GM23338 (cell line): Measurements from ENCODE around the gene ELOVL6. TPM values are rescaled to one million over a fixed set of nuclear protein-coding genes. Genes with fewer than 3 reads are reported as not detected.
A peak's percentile ranks its signal among the peaks of the same experiment; 100 is the strongest.

Experiments
- ATAC-seq: fragments of 200-7000 bp; cut with Tn5 transposase; 3 replicates; pipeline ENCODE4 v1.9.1; 2020
- DNase-seq: peaks from one replicate; pipeline ENCODE4 v3.0.0-alpha.2; 2015; ENCODE audit warnings: low spot score
- H2AFZ ChIP-seq: fragments of 200-600 bp; sonication (generic); 2 replicates; pipeline ENCODE4 v1.8.0; 2016; ENCODE audit warnings: antibody characterized with exemption, mild to moderate bottlenecking, moderate library complexity
- H3F3A ChIP-seq: fragments of 200-600 bp; sonication (generic); replicated peaks from 2 replicates; pipeline ENCODE4 v1.8.0; 2017; ENCODE audit warnings: antibody characterized with exemption, mixed run types, low read depth
- H3K27ac ChIP-seq: fragments of 200-600 bp; sonication (generic); 2 replicates; pipeline ENCODE4 v1.6.1; 2016; ENCODE audit warnings: low read depth
- H3K27me3 ChIP-seq: fragments of 200-600 bp; sonication (generic); 2 replicates; pipeline ENCODE4 v1.8.0; 2016; ENCODE audit warnings: mild to moderate bottlenecking, mixed run types, moderate library complexity; ENCODE audit not compliant: insufficient read depth
- H3K36me3 ChIP-seq: fragments of 200-600 bp; sonication (generic); 2 replicates; pipeline ENCODE4 v1.8.0; 2016; ENCODE audit warnings: mild to moderate bottlenecking; ENCODE audit not compliant: insufficient read depth
- H3K4me1 ChIP-seq: fragments of 200-600 bp; sonication (generic); 2 replicates; pipeline ENCODE4 v1.8.0; 2016; ENCODE audit warnings: mild to moderate bottlenecking, moderate library complexity; ENCODE audit not compliant: insufficient read depth
- H3K4me2 ChIP-seq: fragments of 200-600 bp; sonication (generic); 2 replicates; pipeline ENCODE4 v1.7.1; 2017; ENCODE audit warnings: mixed run types
- H3K4me3 ChIP-seq: fragments of 200-600 bp; sonication (generic); 2 replicates; pipeline ENCODE4 v1.6.1; 2016; ENCODE audit warnings: mixed run types
- H3K79me2 ChIP-seq: fragments of 200-600 bp; sonication (generic); replicated peaks from 2 replicates; pipeline ENCODE4 v1.8.0; 2017; ENCODE audit warnings: mild to moderate bottlenecking; ENCODE audit not compliant: insufficient read depth
- H3K9me2 ChIP-seq: fragments of 200-600 bp; sonication (generic); 2 replicates; pipeline ENCODE4 v1.8.0; 2017; ENCODE audit not compliant: insufficient read depth
- H4K20me1 ChIP-seq: fragments of 200-600 bp; sonication (generic); replicated peaks from 2 replicates; pipeline ENCODE4 v1.8.0; 2017; ENCODE audit warnings: mild to moderate bottlenecking; ENCODE audit not compliant: insufficient read depth
- H3K27ac Mint-ChIP-seq: 2 replicates; pipeline ENCODE4 v1.8.0; 2020; ENCODE audit warnings: inconsistent platforms, mild to moderate bottlenecking, moderate library complexity, mixed read lengths
- H3K27me3 Mint-ChIP-seq: 3 replicates; pipeline ENCODE4 v1.8.0; 2022; ENCODE audit warnings: low read depth, mild to moderate bottlenecking, moderate library complexity, mixed read lengths, inconsistent platforms; ENCODE audit not compliant: insufficient read depth, poor library complexity
- H3K36me3 Mint-ChIP-seq: 3 replicates; pipeline ENCODE4 v1.8.0; 2021; ENCODE audit warnings: low read depth, mild to moderate bottlenecking, inconsistent platforms, moderate library complexity, mixed read lengths
- H3K4me1 Mint-ChIP-seq: 3 replicates; pipeline ENCODE4 v1.8.0; 2020; ENCODE audit warnings: mild to moderate bottlenecking, inconsistent platforms, mixed read lengths
- H3K4me3 Mint-ChIP-seq: 3 replicates; pipeline ENCODE4 v1.8.0; 2021; ENCODE audit warnings: moderate library complexity, mild to moderate bottlenecking, inconsistent platforms, mixed read lengths
- H3K9me3 Mint-ChIP-seq: 3 replicates; pipeline ENCODE4 v1.8.0; 2020; ENCODE audit warnings: moderate library complexity, mild to moderate bottlenecking, inconsistent platforms, mixed read lengths
- CREB1 ChIP-seq: fragments of 250-450 bp; sonication (Bioruptor Pico); IDR thresholded peaks from 2 replicates; pipeline ENCODE4 v1.5.0; 2020; ENCODE audit warnings: low read depth, mild to moderate bottlenecking, moderate library complexity
- EZH2phosphoT487 ChIP-seq: fragments of 200-600 bp; sonication (generic); IDR thresholded peaks from one replicate; pipeline ENCODE4 v1.8.1; 2018; ENCODE audit warnings: antibody characterized with exemption; ENCODE audit not compliant: unreplicated experiment
- JUNB ChIP-seq: IDR thresholded peaks from one replicate; pipeline ENCODE4 v1.6.1; 2016; ENCODE audit warnings: antibody characterized with exemption; ENCODE audit not compliant: unreplicated experiment
- NANOG ChIP-seq: IDR thresholded peaks from 2 replicates; pipeline ENCODE4 v1.6.1; 2016; ENCODE audit warnings: antibody characterized with exemption, borderline replicate concordance
- POLR2AphosphoS5 ChIP-seq: IDR thresholded peaks from 2 replicates; pipeline ENCODE4 v1.6.1; 2016; ENCODE audit warnings: antibody characterized with exemption, low read depth
- ZNF114 ChIP-seq: fragments of 250-450 bp; sonication (Bioruptor Pico); IDR thresholded peaks from 2 replicates; pipeline ENCODE4 v1.5.0; 2020; ENCODE audit warnings: mild to moderate bottlenecking, moderate library complexity
- ZNF331 ChIP-seq: fragments of 250-450 bp; sonication (Bioruptor Pico); IDR thresholded peaks from 2 replicates; pipeline ENCODE4 v1.5.0; 2020; ENCODE audit warnings: low read depth, mild to moderate bottlenecking, moderate library complexity
- polyA plus RNA-seq: library from polyadenylated mRNA; unstranded; fragments of >200 nt; fragmentation: Nextera tagmentation; extraction: Ambion mirVana; gene quantifications from 2 replicates; pipeline ENCODE4 v1.2.1, GENCODE V29; 2016
- total RNA-seq: library from RNA; depleted of rRNA; stranded (reverse); fragments of >200 nt; shearing (Covaris generic); gene quantifications from 2 replicates; pipeline ENCODE4 v1.2.3, GENCODE V29; 2014
- TF ChIP-seq, protein P1 (sequence below), 2 experiments: fragments of 200-600 bp in 1 of 2; sonication (generic) in 1 of 2; conservative IDR thresholded peaks; 2 replicates each; pipeline versions ENCODE4 v1.5.1 to v1.6.1; 2016 to 2017; ENCODE audit warnings: antibody characterized with exemption in 2 of 2, low read depth in 2 of 2, mild to moderate bottlenecking in 2 of 2, moderate library complexity in 1 of 2
- TF ChIP-seq, protein P2 (sequence below): IDR thresholded peaks from 2 replicates; pipeline ENCODE4 v1.6.1; 2016; ENCODE audit warnings: antibody characterized with exemption
- TF ChIP-seq, protein P3 (sequence below): IDR thresholded peaks from one replicate; pipeline ENCODE4 v1.6.1; 2018; ENCODE audit warnings: antibody characterized with exemption; ENCODE audit not compliant: unreplicated experiment
- TF ChIP-seq, protein P4 (sequence below): fragments of 250-450 bp; sonication (Bioruptor Pico); IDR thresholded peaks from 2 replicates; pipeline ENCODE4 v1.5.0; 2020; ENCODE audit warnings: mild to moderate bottlenecking, moderate library complexity

ELOVL6 gene
- total and polyA plus RNA-seq, 2 experiments from 2014 or later, result 82.7 to 89.5 TPM

DNA sequence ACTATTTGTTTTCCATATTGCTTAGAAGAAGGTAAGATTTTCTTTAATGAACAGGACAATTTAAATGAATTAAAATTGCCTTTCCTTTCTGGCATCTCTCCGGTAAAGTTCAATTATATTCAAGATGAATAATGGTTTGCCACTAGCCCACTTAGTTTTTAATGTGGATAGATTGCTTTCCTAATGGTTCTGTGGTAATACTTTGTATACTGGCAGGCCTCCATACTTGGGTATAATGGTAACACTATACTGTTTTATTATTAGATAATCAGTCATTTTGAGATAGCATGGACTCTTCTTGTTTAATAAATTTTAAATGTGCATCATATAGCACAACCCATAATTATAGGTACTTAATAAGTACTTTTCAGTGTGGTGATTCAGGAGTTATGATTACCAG is 89.5 kb downstream of the ELOVL6 start (continued):
- TF ChIP-seq, protein P1, sequence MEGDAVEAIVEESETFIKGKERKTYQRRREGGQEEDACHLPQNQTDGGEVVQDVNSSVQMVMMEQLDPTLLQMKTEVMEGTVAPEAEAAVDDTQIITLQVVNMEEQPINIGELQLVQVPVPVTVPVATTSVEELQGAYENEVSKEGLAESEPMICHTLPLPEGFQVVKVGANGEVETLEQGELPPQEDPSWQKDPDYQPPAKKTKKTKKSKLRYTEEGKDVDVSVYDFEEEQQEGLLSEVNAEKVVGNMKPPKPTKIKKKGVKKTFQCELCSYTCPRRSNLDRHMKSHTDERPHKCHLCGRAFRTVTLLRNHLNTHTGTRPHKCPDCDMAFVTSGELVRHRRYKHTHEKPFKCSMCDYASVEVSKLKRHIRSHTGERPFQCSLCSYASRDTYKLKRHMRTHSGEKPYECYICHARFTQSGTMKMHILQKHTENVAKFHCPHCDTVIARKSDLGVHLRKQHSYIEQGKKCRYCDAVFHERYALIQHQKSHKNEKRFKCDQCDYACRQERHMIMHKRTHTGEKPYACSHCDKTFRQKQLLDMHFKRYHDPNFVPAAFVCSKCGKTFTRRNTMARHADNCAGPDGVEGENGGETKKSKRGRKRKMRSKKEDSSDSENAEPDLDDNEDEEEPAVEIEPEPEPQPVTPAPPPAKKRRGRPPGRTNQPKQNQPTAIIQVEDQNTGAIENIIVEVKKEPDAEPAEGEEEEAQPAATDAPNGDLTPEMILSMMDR (conservative IDR thresholded peaks at IDR 0.05; ENCODE audit: low read depth in 2 of 2), result no peak
- TF ChIP-seq, protein P2, sequence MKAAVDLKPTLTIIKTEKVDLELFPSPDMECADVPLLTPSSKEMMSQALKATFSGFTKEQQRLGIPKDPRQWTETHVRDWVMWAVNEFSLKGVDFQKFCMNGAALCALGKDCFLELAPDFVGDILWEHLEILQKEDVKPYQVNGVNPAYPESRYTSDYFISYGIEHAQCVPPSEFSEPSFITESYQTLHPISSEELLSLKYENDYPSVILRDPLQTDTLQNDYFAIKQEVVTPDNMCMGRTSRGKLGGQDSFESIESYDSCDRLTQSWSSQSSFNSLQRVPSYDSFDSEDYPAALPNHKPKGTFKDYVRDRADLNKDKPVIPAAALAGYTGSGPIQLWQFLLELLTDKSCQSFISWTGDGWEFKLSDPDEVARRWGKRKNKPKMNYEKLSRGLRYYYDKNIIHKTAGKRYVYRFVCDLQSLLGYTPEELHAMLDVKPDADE, result no peak
- TF ChIP-seq ZNF331 (CRISPR knock-in tag), result no peak
- no peak for TF ChIP-seq NANOG
- no peak for TF ChIP-seq POLR2AphosphoS5

DNA sequence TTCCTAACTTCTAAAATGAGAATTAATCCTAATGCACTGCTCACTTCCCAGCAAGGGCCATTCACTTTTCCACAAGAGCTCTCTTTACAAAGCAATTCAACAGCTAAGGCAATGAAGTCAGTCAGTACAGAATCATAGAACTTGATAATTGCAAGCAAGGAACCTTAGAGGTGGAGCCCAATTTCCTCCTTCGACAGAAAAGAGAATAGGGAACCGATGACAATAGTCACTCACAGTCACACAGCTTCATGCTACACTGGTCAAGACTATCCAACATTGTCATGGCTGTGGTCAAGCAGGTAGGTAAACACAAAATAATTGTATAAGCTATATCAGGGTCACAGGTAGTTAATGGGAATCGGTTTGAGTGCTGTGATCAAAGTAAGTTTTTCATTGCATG is 90.0 kb downstream of the ELOVL6 start:
- no peaks in the 10 kb centered on the region for H3K9me3 Mint-ChIP-seq
- H3K27ac ChIP-seq, result peak overlapping the region; percentile 57
- H3K9me2 ChIP-seq, result no peaks in the 10 kb centered on the region
- no peak overlapping the region for H2AFZ ChIP-seq
- H3K27me3 Mint-ChIP-seq, result peaks cover 4% of the 10 kb centered on the region
- peaks cover 47% of the 10 kb centered on the region for H3K4me1 ChIP-seq
- H3K27me3 ChIP-seq, result no peaks in the 10 kb centered on the region
- peaks cover 22% of the 10 kb centered on the region; the same call in 2 of the 3 replicates for H3K36me3 Mint-ChIP-seq
- no peak overlapping the region for H3K4me3 ChIP-seq
- H3K4me1 Mint-ChIP-seq, result peaks cover 66% of the 10 kb centered on the region
- no peak overlapping the region for H3K4me2 ChIP-seq
- H3K27ac Mint-ChIP-seq, result peak overlapping the region; percentile 73
- ATAC-seq (no peak), DNase-seq (no peak)
- no peaks in the 10 kb centered on the region for H3F3A ChIP-seq
- peaks cover 6% of the 10 kb centered on the region for H4K20me1 ChIP-seq
- H3K36me3 ChIP-seq, result no peaks in the 10 kb centered on the region
- H3K79me2 ChIP-seq, result peaks cover 67% of the 10 kb centered on the region
- no peak overlapping the region for H3K4me3 Mint-ChIP-seq
- TF ChIP-seq ZNF331 (CRISPR knock-in tag), result no peak
- no peak for TF ChIP-seq CREB1 (CRISPR knock-in tag)
- TF ChIP-seq, protein P2, result no peak
- no peak for TF ChIP-seq NANOG
- TF ChIP-seq EZH2phosphoT487, result no peak
- TF ChIP-seq JUNB, result no peak
- TF ChIP-seq, protein P3, sequence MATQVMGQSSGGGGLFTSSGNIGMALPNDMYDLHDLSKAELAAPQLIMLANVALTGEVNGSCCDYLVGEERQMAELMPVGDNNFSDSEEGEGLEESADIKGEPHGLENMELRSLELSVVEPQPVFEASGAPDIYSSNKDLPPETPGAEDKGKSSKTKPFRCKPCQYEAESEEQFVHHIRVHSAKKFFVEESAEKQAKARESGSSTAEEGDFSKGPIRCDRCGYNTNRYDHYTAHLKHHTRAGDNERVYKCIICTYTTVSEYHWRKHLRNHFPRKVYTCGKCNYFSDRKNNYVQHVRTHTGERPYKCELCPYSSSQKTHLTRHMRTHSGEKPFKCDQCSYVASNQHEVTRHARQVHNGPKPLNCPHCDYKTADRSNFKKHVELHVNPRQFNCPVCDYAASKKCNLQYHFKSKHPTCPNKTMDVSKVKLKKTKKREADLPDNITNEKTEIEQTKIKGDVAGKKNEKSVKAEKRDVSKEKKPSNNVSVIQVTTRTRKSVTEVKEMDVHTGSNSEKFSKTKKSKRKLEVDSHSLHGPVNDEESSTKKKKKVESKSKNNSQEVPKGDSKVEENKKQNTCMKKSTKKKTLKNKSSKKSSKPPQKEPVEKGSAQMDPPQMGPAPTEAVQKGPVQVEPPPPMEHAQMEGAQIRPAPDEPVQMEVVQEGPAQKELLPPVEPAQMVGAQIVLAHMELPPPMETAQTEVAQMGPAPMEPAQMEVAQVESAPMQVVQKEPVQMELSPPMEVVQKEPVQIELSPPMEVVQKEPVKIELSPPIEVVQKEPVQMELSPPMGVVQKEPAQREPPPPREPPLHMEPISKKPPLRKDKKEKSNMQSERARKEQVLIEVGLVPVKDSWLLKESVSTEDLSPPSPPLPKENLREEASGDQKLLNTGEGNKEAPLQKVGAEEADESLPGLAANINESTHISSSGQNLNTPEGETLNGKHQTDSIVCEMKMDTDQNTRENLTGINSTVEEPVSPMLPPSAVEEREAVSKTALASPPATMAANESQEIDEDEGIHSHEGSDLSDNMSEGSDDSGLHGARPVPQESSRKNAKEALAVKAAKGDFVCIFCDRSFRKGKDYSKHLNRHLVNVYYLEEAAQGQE, result no peak
- TF ChIP-seq ZNF114 (CRISPR knock-in tag), result no peak
- TF ChIP-seq POLR2AphosphoS5, result no peak
- TF ChIP-seq, protein P4, sequence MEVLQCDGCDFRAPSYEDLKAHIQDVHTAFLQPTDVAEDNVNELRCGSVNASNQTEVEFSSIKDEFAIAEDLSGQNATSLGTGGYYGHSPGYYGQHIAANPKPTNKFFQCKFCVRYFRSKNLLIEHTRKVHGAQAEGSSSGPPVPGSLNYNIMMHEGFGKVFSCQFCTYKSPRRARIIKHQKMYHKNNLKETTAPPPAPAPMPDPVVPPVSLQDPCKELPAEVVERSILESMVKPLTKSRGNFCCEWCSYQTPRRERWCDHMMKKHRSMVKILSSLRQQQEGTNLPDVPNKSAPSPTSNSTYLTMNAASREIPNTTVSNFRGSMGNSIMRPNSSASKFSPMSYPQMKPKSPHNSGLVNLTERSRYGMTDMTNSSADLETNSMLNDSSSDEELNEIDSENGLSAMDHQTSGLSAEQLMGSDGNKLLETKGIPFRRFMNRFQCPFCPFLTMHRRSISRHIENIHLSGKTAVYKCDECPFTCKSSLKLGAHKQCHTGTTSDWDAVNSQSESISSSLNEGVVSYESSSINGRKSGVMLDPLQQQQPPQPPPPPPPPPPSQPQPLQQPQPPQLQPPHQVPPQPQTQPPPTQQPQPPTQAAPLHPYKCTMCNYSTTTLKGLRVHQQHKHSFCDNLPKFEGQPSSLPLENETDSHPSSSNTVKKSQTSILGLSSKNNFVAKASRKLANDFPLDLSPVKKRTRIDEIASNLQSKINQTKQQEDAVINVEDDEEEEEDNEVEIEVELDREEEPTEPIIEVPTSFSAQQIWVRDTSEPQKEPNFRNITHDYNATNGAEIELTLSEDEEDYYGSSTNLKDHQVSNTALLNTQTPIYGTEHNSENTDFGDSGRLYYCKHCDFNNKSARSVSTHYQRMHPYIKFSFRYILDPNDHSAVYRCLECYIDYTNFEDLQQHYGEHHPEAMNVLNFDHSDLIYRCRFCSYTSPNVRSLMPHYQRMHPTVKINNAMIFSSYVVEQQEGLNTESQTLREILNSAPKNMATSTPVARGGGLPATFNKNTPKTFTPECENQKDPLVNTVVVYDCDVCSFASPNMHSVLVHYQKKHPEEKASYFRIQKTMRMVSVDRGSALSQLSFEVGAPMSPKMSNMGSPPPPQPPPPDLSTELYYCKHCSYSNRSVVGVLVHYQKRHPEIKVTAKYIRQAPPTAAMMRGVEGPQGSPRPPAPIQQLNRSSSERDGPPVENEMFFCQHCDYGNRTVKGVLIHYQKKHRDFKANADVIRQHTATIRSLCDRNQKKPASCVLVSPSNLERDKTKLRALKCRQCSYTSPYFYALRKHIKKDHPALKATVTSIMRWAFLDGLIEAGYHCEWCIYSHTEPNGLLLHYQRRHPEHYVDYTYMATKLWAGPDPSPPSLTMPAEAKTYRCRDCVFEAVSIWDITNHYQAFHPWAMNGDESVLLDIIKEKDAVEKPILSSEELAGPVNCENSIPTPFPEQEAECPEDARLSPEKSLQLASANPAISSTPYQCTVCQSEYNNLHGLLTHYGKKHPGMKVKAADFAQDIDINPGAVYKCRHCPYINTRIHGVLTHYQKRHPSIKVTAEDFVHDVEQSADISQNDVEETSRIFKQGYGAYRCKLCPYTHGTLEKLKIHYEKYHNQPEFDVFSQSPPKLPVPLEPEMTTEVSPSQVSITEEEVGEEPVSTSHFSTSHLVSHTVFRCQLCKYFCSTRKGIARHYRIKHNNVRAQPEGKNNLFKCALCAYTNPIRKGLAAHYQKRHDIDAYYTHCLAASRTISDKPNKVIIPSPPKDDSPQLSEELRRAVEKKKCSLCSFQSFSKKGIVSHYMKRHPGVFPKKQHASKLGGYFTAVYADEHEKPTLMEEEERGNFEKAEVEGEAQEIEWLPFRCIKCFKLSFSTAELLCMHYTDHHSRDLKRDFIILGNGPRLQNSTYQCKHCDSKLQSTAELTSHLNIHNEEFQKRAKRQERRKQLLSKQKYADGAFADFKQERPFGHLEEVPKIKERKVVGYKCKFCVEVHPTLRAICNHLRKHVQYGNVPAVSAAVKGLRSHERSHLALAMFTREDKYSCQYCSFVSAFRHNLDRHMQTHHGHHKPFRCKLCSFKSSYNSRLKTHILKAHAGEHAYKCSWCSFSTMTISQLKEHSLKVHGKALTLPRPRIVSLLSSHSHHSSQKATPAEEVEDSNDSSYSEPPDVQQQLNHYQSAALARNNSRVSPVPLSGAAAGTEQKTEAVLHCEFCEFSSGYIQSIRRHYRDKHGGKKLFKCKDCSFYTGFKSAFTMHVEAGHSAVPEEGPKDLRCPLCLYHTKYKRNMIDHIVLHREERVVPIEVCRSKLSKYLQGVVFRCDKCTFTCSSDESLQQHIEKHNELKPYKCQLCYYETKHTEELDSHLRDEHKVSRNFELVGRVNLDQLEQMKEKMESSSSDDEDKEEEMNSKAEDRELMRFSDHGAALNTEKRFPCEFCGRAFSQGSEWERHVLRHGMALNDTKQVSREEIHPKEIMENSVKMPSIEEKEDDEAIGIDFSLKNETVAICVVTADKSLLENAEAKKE (CRISPR knock-in tag), result no peak
